Gastroesophageal sphincter (tissue), 4 donors: Measurements from ENCODE around the gene TSPAN4. TPM values are rescaled to one million over a fixed set of nuclear protein-coding genes. Genes with fewer than 3 reads are reported as not detected.
A peak's percentile ranks its signal among the peaks of the same experiment; 100 is the strongest.

Experiments used
- ATAC-seq: fragments of 150-250 bp; one replicate; pipeline ENCODE4 v1.9.1; 2016; ENCODE audit warnings: mild to moderate bottlenecking, moderate library complexity
- H3K27ac ChIP-seq, 4 donors: fragments of 200-600 bp; sonication (generic) in 3 of 4; 1 replicate in 3 of 4; 2 replicates in 1 of 4; pipeline ENCODE4 v1.5.1; 2016 to 2019
- H3K27me3 ChIP-seq: fragments of 200-600 bp; sonication (generic); one replicate; pipeline ENCODE4 v1.5.1; 2019
- H3K36me3 ChIP-seq, 2 donors: fragments of 200-600 bp; sonication (generic); one replicate each; pipeline ENCODE4 v1.5.1; 2019; ENCODE audit warnings: control low read depth in 1 of 2
- H3K4me1 ChIP-seq, 3 donors: fragments of 200-600 bp; sonication (generic); 1 replicate in 2 of 3; 2 replicates in 1 of 3; pipeline ENCODE4 v1.5.1; 2016 to 2019; ENCODE audit warnings: control low read depth in 2 of 3
- H3K4me3 ChIP-seq, 2 donors: fragments of 200-600 bp; sonication (generic); one replicate each; pipeline ENCODE4 v1.5.1; 2019; ENCODE audit warnings: mild to moderate bottlenecking in 1 of 2, moderate library complexity in 1 of 2
- H3K9me3 ChIP-seq, 3 donors: fragments of 200-600 bp; sonication (generic); one replicate each; pipeline ENCODE4 v1.5.1; 2017 to 2019; ENCODE audit warnings: control low read depth in 2 of 3
- EP300 ChIP-seq: sonication (generic); formaldehyde crosslinking; IDR thresholded peaks from one replicate; pipeline ENCODE4 v1.6.1; 2017; ENCODE audit warnings: antibody characterized with exemption, mild to moderate bottlenecking
- POLR2A ChIP-seq, 2 donors: fragments of 450-650 bp; IDR thresholded peaks; one replicate each; pipeline ENCODE4 v1.6.1; 2017; ENCODE audit warnings: antibody characterized with exemption in 2 of 2, mild to moderate bottlenecking in 2 of 2, moderate library complexity in 1 of 2
- POLR2AphosphoS5 ChIP-seq: sonication (generic); formaldehyde crosslinking; IDR thresholded peaks from one replicate; pipeline ENCODE4 v1.6.1; 2017; ENCODE audit warnings: antibody characterized with exemption
- WGBS, 2 donors: methylation state at CpG; one replicate each; pipeline ENCODE4 v1.1.5; 2018; ENCODE audit warnings: low coverage in 1 of 2; 5-methylcytosine and 5-hydroxymethylcytosine counted together
- total RNA-seq, 4 donors: library from RNA; depleted of rRNA; stranded (reverse); fragments of >200 nt; gene quantifications; one replicate each; pipeline ENCODE4 v1.1.0, GENCODE V29; 2016
- TF ChIP-seq, protein P1 (sequence below), 4 experiments: fragments of 200-600 bp in 2 of 4; fragments of 450-650 bp in 2 of 4; sonication (generic) in 1 of 4; IDR thresholded peaks; one replicate each; pipeline ENCODE4 v1.5.1; 2017 to 2019; ENCODE audit warnings: antibody characterized with exemption in 4 of 4, mild to moderate bottlenecking in 2 of 4, moderate library complexity in 2 of 4

The TSPAN4 gene
- total RNA-seq, 4 donors from 2014 or later, result 66.5 to 115 (median 112) TPM

DNA sequence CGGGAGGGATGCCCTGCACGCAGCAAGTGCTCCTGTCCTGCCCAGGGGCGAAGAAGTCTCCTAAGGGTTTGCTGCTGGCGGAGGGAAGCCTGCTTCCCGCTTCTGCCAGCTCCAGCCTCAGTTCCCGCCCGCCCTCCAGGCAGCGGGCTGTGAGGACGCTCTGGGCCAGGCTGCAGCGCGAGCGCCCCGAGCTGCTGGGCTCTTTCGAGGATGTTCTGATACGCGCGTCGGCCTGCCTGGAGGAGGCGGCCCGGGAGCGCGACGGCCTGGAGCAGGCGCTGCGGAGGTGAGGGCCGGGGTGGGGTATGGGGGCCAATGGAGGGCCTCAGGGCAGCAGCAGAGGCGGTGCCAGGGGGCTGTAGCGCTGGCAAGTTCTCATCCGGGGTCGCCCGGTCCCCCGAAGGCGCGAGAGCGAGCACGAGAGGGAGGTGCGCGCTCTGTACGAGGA is 12.8 kb upstream of the TSPAN4 start:
- TF ChIP-seq POLR2AphosphoS5 (no peak), EP300 (no peak), POLR2A (IDR thresholded peaks at IDR 0.05) (no peak)
- TF ChIP-seq, protein P1, sequence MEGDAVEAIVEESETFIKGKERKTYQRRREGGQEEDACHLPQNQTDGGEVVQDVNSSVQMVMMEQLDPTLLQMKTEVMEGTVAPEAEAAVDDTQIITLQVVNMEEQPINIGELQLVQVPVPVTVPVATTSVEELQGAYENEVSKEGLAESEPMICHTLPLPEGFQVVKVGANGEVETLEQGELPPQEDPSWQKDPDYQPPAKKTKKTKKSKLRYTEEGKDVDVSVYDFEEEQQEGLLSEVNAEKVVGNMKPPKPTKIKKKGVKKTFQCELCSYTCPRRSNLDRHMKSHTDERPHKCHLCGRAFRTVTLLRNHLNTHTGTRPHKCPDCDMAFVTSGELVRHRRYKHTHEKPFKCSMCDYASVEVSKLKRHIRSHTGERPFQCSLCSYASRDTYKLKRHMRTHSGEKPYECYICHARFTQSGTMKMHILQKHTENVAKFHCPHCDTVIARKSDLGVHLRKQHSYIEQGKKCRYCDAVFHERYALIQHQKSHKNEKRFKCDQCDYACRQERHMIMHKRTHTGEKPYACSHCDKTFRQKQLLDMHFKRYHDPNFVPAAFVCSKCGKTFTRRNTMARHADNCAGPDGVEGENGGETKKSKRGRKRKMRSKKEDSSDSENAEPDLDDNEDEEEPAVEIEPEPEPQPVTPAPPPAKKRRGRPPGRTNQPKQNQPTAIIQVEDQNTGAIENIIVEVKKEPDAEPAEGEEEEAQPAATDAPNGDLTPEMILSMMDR (IDR thresholded peaks at IDR 0.05), result no peak
- H3K36me3 ChIP-seq, result peaks cover 0 to 13% of the 10 kb centered on the region in 2 donors
- H3K27me3 ChIP-seq, result peaks cover 77% of the 10 kb centered on the region
- peaks cover 0 to 89% (median 53%) of the 10 kb centered on the region in 3 donors for H3K4me1 ChIP-seq
- H3K4me3 ChIP-seq, result peak overlapping the region in 1 of 2 donors; percentile 47
- peak overlapping the region in 2 of 4 donors; percentile 39 to 67 for H3K27ac ChIP-seq
- WGBS, 2 donors, result 0% methylated on average over 2 of the region's 39 CpGs; no CpG with 5 or more reads in 1 of the 2 donors
- H3K9me3 ChIP-seq, result no peaks in the 10 kb centered on the region
- no peak for ATAC-seq

DNA sequence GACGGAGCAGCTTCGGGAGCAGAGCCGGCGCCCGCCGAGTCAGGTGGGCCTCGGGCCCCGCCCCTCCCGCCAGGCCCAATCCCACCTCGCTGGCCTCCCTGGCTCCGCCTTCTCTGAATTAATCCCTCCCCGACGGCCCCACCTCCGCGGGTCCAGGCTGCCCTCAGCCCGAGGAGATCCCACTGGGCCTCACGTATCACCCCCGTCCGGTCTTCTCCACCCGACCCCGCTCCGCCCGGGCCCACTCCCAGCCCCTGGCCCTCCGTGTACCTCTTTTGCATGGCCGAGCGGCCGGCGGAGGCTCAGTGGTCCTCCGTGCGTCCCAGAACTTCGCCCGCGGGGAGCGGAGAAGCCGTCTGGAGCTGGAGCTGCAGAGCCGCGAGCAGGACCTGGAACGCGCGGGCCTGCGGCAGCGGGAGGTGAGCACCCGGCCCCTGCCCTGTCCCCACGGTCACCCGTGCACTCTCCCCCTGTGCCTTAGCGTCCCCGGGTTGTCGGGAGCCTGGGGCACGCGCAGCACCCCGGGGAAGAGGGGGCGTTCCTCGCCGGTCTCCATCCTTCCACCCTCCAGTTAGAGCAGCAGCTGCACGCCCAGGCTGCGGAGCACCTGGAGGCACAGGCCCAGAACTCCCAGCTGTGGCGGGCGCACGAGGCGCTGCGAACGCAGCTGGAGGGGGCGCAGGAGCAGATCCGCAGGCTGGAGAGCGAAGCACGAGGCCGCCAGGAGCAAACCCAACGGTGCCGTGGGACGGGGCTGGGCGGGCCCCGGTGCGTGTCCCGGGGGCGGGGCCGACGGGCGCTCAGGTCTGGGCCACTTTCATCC is 12.1 kb upstream of the TSPAN4 start:
- no peaks in the 10 kb centered on the region for H3K9me3 ChIP-seq
- H3K27ac ChIP-seq, result peak overlapping the region in 2 of 4 donors; percentile 39 to 67
- 0 to 5% methylated on average over 16 to 25 of the region's 78 CpGs for WGBS, 2 donors
- TF ChIP-seq EP300 (no peak), POLR2A (IDR thresholded peaks at IDR 0.05) (no peak), POLR2AphosphoS5 (no peak)
- TF ChIP-seq, protein P1 (IDR thresholded peaks at IDR 0.05), result no peak
- peaks cover 0 to 94% (median 53%) of the 10 kb centered on the region in 3 donors for H3K4me1 ChIP-seq
- H3K36me3 ChIP-seq, result peaks cover 0 to 7% of the 10 kb centered on the region in 2 donors
- peak; percentile 43 for ATAC-seq
- peaks cover 71% of the 10 kb centered on the region for H3K27me3 ChIP-seq
- peak overlapping the region in 1 of 2 donors; percentile 47 for H3K4me3 ChIP-seq

DNA sequence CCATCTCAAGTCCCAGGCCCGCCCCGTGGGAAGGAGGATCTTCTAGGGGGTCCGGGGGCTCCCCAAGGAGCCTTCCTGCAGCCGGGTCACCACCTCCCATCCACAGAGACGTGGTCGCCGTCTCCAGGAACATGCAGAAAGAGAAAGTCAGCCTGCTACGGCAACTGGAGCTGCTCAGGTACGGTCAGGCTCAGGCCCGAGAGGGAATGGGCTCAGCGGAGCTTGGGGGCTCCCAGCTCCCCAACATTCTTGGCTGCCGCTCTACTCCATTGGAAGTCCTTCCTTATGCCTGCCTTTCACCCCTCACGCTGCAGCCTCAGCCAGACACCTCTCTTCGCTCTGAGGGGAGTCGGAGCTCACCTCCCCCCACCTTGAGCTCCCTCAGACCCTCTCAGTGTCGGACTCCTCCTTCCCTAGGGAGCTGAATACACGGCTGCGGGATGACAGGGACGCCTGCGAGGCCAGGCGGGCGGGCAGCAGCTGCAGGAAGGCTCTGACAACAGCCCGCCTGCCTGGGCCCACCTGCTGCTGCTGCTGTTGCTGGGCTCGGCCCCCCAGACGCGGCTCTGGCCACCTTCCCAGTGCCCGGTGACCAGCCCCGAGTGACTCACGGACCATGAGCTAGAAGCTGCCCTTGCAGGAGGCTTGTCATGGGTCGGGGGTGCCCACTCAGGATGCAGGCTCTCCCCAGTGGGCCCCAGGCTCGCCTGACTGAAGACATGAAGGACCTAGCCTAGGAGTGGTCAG is 11.4 kb upstream of the TSPAN4 start:
- Histone ChIP-seq H3K27ac (no peak overlapping the region), H3K9me3 (no peaks in the 10 kb centered on the region), H3K4me3 (no peak overlapping the region), H3K36me3 (peaks cover 0 to 5% of the 10 kb centered on the region in 2 donors), H3K27me3 (peaks cover 63% of the 10 kb centered on the region), H3K4me1 (peaks cover 0 to 96% (median 53%) of the 10 kb centered on the region in 3 donors)
- no peak for ATAC-seq
- TF ChIP-seq, protein P1 (IDR thresholded peaks at IDR 0.05), result no peak
- TF ChIP-seq POLR2A (IDR thresholded peaks at IDR 0.05), result no peak
- TF ChIP-seq EP300, result no peak
- TF ChIP-seq POLR2AphosphoS5, result no peak
- WGBS, 2 donors, result 29 to 90% methylated on average over 2 to 5 of the region's 31 CpGs

DNA sequence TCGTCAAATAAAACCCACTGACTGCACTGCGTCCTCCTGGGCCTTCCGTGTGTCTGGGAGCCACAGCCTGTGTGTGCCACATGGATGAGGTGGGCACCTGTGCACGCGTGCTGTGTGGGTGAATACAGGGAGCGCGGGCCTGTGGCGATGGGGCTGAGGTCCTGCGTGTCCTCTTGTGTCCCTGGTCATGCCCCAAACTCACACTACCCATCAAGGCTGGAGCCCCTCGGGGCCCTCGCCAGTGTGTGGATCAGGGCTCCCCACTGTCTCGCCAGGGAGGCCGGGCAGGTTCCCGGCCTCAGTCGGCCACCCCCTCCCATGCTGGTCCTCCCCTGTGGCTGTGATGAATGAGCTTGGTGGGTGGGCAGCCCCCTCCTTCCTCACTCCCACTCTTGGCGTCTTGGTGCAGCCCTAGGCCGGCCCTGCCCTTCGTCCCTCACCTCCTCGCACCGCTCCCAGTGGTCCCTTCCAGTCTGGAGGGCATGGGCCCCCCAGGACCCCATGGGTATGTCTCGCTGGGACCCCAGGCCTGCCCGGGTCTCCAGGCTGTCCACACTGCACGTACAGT is 10.6 kb upstream of the TSPAN4 start:
- ATAC-seq, result no peak
- WGBS, 2 donors, result 80 to 91% methylated on average over 3 to 5 of the region's 23 CpGs
- TF ChIP-seq EP300 (no peak), POLR2AphosphoS5 (no peak), POLR2A (IDR thresholded peaks at IDR 0.05) (no peak)
- TF ChIP-seq, protein P1 (IDR thresholded peaks at IDR 0.05), result no peak
- Histone ChIP-seq H3K36me3 (peaks cover 0 to 13% of the 10 kb centered on the region in 2 donors), H3K27me3 (peaks cover 55% of the 10 kb centered on the region), H3K27ac (peak overlapping the region in 3 of 4 donors; percentile 82 to 89 (median 87)), H3K4me3 (peak overlapping the region in 1 of 2 donors; percentile 87), H3K9me3 (no peaks in the 10 kb centered on the region), H3K4me1 (peaks cover 0 to 96% (median 50%) of the 10 kb centered on the region in 3 donors)
